GM21423 (cell line): ENCODE data around the gene GADD45A.
"Not testable (repeated sequence)": the region's sequence is repeated elsewhere in the genome, so short reads cannot be mapped to it uniquely, and the experiment has no call there.

Experiments used
- ATAC-seq: cut with Tn5 transposase; IDR thresholded peaks from one replicate; pipeline ENCODE4 v1.9.1; 2021; ENCODE audit warnings: mild to moderate bottlenecking, moderate library complexity; ENCODE audit not compliant: unreplicated experiment

The GADD45A gene

GRCh38 chr1:67685067-67685557 lies at the start of gene GADD45A:
Gene GADD45A, plus strand, starts transcription at chr1:67685201. Its CDS starts 294 bp downstream, at chr1:67685495.
- peak; percentile 88 for ATAC-seq

GRCh38 chr1:67636146-67636545 lies 48.9 kb upstream of the GADD45A start:
- no peak for ATAC-seq

GRCh38 chr1:67639361-67639760 lies 45.6 kb upstream of the GADD45A start:
- ATAC-seq, result no peak

GRCh38 chr1:67642629-67643028 lies 42.4 kb upstream of the GADD45A start:
- ATAC-seq, result no peak

- no peak for ATAC-seq
Measured at GRCh38 chr1:67644566-67644965, 40.4 kb upstream of the GADD45A start.

GRCh38 chr1:67645495-67646144 lies 39.4 kb upstream of the GADD45A start:
- no peak for ATAC-seq

- no peak for ATAC-seq
Measured at GRCh38 chr1:67646145-67647035, 38.6 kb upstream of the GADD45A start.

GRCh38 chr1:67647036-67647798 lies 37.8 kb upstream of the GADD45A start:
- ATAC-seq, result no peak

GRCh38 chr1:67647814-67648358 lies 37.1 kb upstream of the GADD45A start:
- ATAC-seq, result no peak

- no peak for ATAC-seq
Measured at GRCh38 chr1:67648582-67649326, 36.2 kb upstream of the GADD45A start.

GRCh38 chr1:67650061-67650460 lies 34.9 kb upstream of the GADD45A start:
- no peak for ATAC-seq

- no peak for ATAC-seq
Measured at GRCh38 chr1:67651031-67651430, 34.0 kb upstream of the GADD45A start.

GRCh38 chr1:67652800-67653199 lies 32.2 kb upstream of the GADD45A start:
- ATAC-seq, result no peak

- no peak for ATAC-seq
Measured at GRCh38 chr1:67653304-67653703, 31.7 kb upstream of the GADD45A start.

GRCh38 chr1:67655581-67655980 lies 29.4 kb upstream of the GADD45A start:
- ATAC-seq, result no peak

GRCh38 chr1:67657152-67657551 lies 27.8 kb upstream of the GADD45A start:
- not testable (repeated sequence) for ATAC-seq

- ATAC-seq, result no peak
Measured at GRCh38 chr1:67659229-67659628, 25.8 kb upstream of the GADD45A start.

GRCh38 chr1:67662884-67663283 lies 22.1 kb upstream of the GADD45A start:
- no peak for ATAC-seq

- no peak for ATAC-seq
Measured at GRCh38 chr1:67664048-67664447, 21.0 kb upstream of the GADD45A start.

GRCh38 chr1:67665307-67665706 lies 19.7 kb upstream of the GADD45A start:
- ATAC-seq, result not testable (repeated sequence)
